Measurements from ENCODE around the gene LIN9. TPM values are rescaled to one million over a fixed set of nuclear protein-coding genes. Genes with fewer than 3 reads are reported as not detected.
A peak's percentile ranks its signal among the peaks of the same experiment; 100 is the strongest.

The LIN9 gene
- total RNA-seq, 1 donor from 2014 or later, result 8.2 TPM

GRCh38 chr1:226332947-226333346 is 24.0 kb upstream of the LIN9 start:
- no peaks in the 10 kb centered on the region for H3K9me3 Mint-ChIP-seq (ENCODE audit: low read depth)
- no peaks in the 10 kb centered on the region for H3K27me3 Mint-ChIP-seq
- DNase-seq (ENCODE audit: low spot score, unreplicated experiment), result no peak
- no peak for TF ChIP-seq CTCF (IDR thresholded peaks at IDR 0.05; ENCODE audit: unreplicated experiment)
- H3K36me3 Mint-ChIP-seq (ENCODE audit: insufficient read depth), result no peaks in the 10 kb centered on the region
- H3K27ac Mint-ChIP-seq, result no peak overlapping the region
- H3K4me1 Mint-ChIP-seq (ENCODE audit: low read depth), result peaks cover 2% of the 10 kb centered on the region
- H3K4me3 Mint-ChIP-seq (ENCODE audit: low read depth), result no peak overlapping the region

GRCh38 chr1:226329237-226329636 is 20.3 kb upstream of the LIN9 start:
- no peaks in the 10 kb centered on the region for H3K36me3 Mint-ChIP-seq (ENCODE audit: insufficient read depth)
- H3K27ac Mint-ChIP-seq, result no peak overlapping the region
- no peak for DNase-seq (ENCODE audit: low spot score, unreplicated experiment)
- peaks cover 2% of the 10 kb centered on the region for H3K4me1 Mint-ChIP-seq (ENCODE audit: low read depth)
- no peak overlapping the region for H3K4me3 Mint-ChIP-seq (ENCODE audit: low read depth)
- no peaks in the 10 kb centered on the region for H3K27me3 Mint-ChIP-seq
- TF ChIP-seq CTCF (IDR thresholded peaks at IDR 0.05; ENCODE audit: unreplicated experiment), result no peak
- H3K9me3 Mint-ChIP-seq (ENCODE audit: low read depth), result no peaks in the 10 kb centered on the region

GRCh38 chr1:226327761-226328162 is 18.8 kb upstream of the LIN9 start:
- Mint-ChIP-seq H3K36me3 (ENCODE audit: insufficient read depth) (no peaks in the 10 kb centered on the region), H3K27ac (peak overlapping the region; percentile 41), H3K4me3 (ENCODE audit: low read depth) (no peak overlapping the region), H3K4me1 (ENCODE audit: low read depth) (no peaks in the 10 kb centered on the region), H3K9me3 (ENCODE audit: low read depth) (no peaks in the 10 kb centered on the region), H3K27me3 (no peaks in the 10 kb centered on the region)
- no peak for DNase-seq (ENCODE audit: low spot score, unreplicated experiment)
- no peak for TF ChIP-seq CTCF (IDR thresholded peaks at IDR 0.05; ENCODE audit: unreplicated experiment)

GRCh38 chr1:226325178-226325577 is 16.2 kb upstream of the LIN9 start:
- no peak overlapping the region for H3K27ac Mint-ChIP-seq
- H3K4me1 Mint-ChIP-seq (ENCODE audit: low read depth), result no peaks in the 10 kb centered on the region
- TF ChIP-seq CTCF (IDR thresholded peaks at IDR 0.05; ENCODE audit: unreplicated experiment), result no peak
- peaks cover 3% of the 10 kb centered on the region for H3K9me3 Mint-ChIP-seq (ENCODE audit: low read depth)
- no peak overlapping the region for H3K4me3 Mint-ChIP-seq (ENCODE audit: low read depth)
- no peaks in the 10 kb centered on the region for H3K36me3 Mint-ChIP-seq (ENCODE audit: insufficient read depth)
- H3K27me3 Mint-ChIP-seq, result no peaks in the 10 kb centered on the region
- DNase-seq (ENCODE audit: low spot score, unreplicated experiment), result no peak

- Mint-ChIP-seq H3K27me3 (no peaks in the 10 kb centered on the region), H3K4me3 (ENCODE audit: low read depth) (no peak overlapping the region), H3K4me1 (ENCODE audit: low read depth) (no peaks in the 10 kb centered on the region), H3K9me3 (ENCODE audit: low read depth) (peaks cover 4% of the 10 kb centered on the region), H3K36me3 (ENCODE audit: insufficient read depth) (no peaks in the 10 kb centered on the region), H3K27ac (no peak overlapping the region)
- no peak for DNase-seq (ENCODE audit: low spot score, unreplicated experiment)
- TF ChIP-seq CTCF (IDR thresholded peaks at IDR 0.05; ENCODE audit: unreplicated experiment), result no peak
These were observed 15.5 kb upstream of the LIN9 start for GRCh38 chr1:226324479-226324878.

Data from progenitor cell of endocrine pancreas (in vitro differentiated cells).